PC-9 (cell line): ENCODE data around the gene SBNO1.

Source experiments
- EZH2 ChIP-seq: fragments of 200-600 bp; sonication (generic); IDR thresholded peaks from 2 replicates; pipeline ENCODE4 v1.8.0; 2017; ENCODE audit warnings: antibody characterized with exemption, low read depth
- TF ChIP-seq, protein P1 (sequence below): fragments of 200-600 bp; sonication (generic); conservative IDR thresholded peaks from 2 replicates; pipeline ENCODE4 v1.6.1; 2017; ENCODE audit warnings: mixed run types, antibody characterized with exemption, mild to moderate bottlenecking, moderate library complexity

DNA sequence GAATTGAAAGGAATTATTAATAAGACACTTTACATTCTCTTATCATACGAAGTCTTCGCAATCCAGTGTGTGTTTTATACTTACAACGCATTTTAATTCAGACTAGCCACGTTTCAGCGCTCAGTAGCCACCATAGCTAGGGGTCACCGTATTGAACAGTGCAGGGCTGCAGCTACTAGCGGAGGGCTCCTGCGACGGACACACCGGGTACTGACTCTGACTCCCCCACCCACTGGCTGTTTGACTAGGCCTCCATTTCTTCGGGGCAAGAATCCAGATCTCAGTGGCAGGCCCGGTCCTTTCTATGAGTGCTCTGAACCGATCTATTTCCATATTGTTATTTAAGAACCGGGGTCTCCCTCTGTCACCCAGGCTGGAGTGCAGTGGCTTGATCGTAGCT is 91.5 kb downstream of the SBNO1 start:
- TF ChIP-seq, protein P1, sequence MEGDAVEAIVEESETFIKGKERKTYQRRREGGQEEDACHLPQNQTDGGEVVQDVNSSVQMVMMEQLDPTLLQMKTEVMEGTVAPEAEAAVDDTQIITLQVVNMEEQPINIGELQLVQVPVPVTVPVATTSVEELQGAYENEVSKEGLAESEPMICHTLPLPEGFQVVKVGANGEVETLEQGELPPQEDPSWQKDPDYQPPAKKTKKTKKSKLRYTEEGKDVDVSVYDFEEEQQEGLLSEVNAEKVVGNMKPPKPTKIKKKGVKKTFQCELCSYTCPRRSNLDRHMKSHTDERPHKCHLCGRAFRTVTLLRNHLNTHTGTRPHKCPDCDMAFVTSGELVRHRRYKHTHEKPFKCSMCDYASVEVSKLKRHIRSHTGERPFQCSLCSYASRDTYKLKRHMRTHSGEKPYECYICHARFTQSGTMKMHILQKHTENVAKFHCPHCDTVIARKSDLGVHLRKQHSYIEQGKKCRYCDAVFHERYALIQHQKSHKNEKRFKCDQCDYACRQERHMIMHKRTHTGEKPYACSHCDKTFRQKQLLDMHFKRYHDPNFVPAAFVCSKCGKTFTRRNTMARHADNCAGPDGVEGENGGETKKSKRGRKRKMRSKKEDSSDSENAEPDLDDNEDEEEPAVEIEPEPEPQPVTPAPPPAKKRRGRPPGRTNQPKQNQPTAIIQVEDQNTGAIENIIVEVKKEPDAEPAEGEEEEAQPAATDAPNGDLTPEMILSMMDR = no peak
- TF ChIP-seq EZH2 = no peak
